GM12878 (cell line): ENCODE results near the gene EXOC5.

ENCODE experiments used
- CTCF ChIP-seq, 3 experiments: IDR thresholded peaks in 2 of 3; conservative IDR thresholded peaks in 1 of 3; 2 replicates each; pipeline ENCODE4 v1.5.1; 2011; ENCODE audit warnings: low read depth in 3 of 3, low read length in 3 of 3, mild to moderate bottlenecking in 3 of 3, control low read depth in 2 of 3, moderate library complexity in 2 of 3, inconsistent platforms in 1 of 3, mixed read lengths in 1 of 3; ENCODE audit not compliant: control insufficient read depth in 2 of 3, insufficient read depth in 1 of 3; ENCODE audit errors: extremely low read depth in 1 of 3
- EZH2 ChIP-seq: IDR thresholded peaks from 2 replicates; pipeline ENCODE4 v1.6.1; 2012; ENCODE audit warnings: low read depth, mild to moderate bottlenecking, control low read depth, inconsistent platforms, low read length, borderline replicate concordance; ENCODE audit not compliant: control insufficient read depth
- FOS ChIP-seq: IDR thresholded peaks from 3 replicates; pipeline ENCODE4 v1.6.1; 2011; ENCODE audit warnings: borderline replicate concordance; ENCODE audit not compliant: insufficient read length; ENCODE audit errors: extremely low read depth
- MYC ChIP-seq: IDR thresholded peaks from 2 replicates; pipeline ENCODE4 v1.6.1; 2011; ENCODE audit warnings: mild to moderate bottlenecking, low read length, moderate library complexity, inconsistent platforms; ENCODE audit not compliant: insufficient read depth, insufficient replicate concordance, insufficient read length, severe bottlenecking
- POLR2A ChIP-seq: IDR thresholded peaks from 2 replicates; pipeline ENCODE4 v1.6.1; 2011; ENCODE audit warnings: low read depth, mild to moderate bottlenecking, low read length
- RAD21 ChIP-seq: IDR thresholded peaks from 2 replicates; pipeline ENCODE4 v1.6.1; 2011; ENCODE audit warnings: mild to moderate bottlenecking, low read depth, low read length, moderate library complexity; ENCODE audit not compliant: insufficient read depth
- SMC3 ChIP-seq: IDR thresholded peaks from 2 replicates; pipeline ENCODE4 v1.6.1; 2011; ENCODE audit warnings: low read length, improper control_type of control experiment, borderline replicate concordance
- TCF12 ChIP-seq: IDR thresholded peaks from 2 replicates; pipeline ENCODE4 v1.6.1; 2011; ENCODE audit warnings: low read depth, mild to moderate bottlenecking, low read length

- TF ChIP-seq FOS (no peak), POLR2A (no peak), CTCF (IDR thresholded peaks at IDR 0.05 in 2 of 3, conservative IDR thresholded peaks at IDR 0.05 in 1 of 3; ENCODE audit: control insufficient read depth in 2 of 3, extremely low read depth in 1 of 3, insufficient read depth in 1 of 3, low read depth in 3 of 3, low read length in 3 of 3) (no peak), MYC (no peak), RAD21 (no peak), TCF12 (no peak), SMC3 (no peak), EZH2 (no peak)
Measured at GRCh38 chr14:57171903-57172302, 96.8 kb downstream of the EXOC5 start.
